Measurements from ENCODE around the gene RAB28. TPM values are rescaled to one million over a fixed set of nuclear protein-coding genes. Genes with fewer than 3 reads are reported as not detected.

RAB28 gene
- total RNA-seq, 2 experiments from 2014 or later: 23.0 to 30.8 TPM

DNA sequence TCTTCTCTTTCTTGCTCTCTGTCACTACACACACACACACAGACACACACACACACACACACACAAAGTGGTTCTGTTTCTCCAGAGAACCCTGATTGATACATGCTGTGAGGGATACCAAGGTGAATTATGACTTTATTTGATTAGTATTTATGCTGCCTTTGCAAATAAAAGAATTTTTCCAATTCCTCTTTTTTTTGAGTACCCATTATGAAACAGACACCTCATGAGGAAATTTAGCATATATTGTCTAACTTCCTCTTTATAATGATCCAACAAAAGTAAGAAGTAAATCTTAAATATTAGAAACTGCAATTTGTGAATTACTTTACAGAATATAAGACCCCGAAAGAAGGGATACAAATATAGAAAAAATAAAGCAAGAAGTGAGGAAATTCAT is 14.3 kb upstream of the RAB28 start:
- TF ChIP-seq EZH2phosphoT487 (IDR thresholded peaks at IDR 0.05; ENCODE audit: borderline replicate concordance, low read depth, low read length) (no peak), CTCF (conservative IDR thresholded peaks at IDR 0.05; ENCODE audit: low read length) (no peak)
- no TSS peak for BruUV-seq (replicated peaks)
- ChIA-PET CTCF (ENCODE audit: unreplicated experiment) (no interaction called here), POLR2A (no interaction called here)
- Histone ChIP-seq H3K79me2 (ENCODE audit: insufficient read depth, low read depth, low read length) (no peaks in the 10 kb centered on the region), H4K20me1 (ENCODE audit: insufficient read depth, low read length) (no peaks in the 10 kb centered on the region), H3K9me2 (ENCODE audit: insufficient read depth, low read length) (no peaks in the 10 kb centered on the region), H3K4me3 (ENCODE audit: low read depth, low read length, poor library complexity, severe bottlenecking) (no peak overlapping the region), H3K9me3 (ENCODE audit: low read length) (no peaks in the 10 kb centered on the region), H2AFZ (ENCODE audit: low read length) (no peak overlapping the region), H3K4me2 (ENCODE audit: low read length) (no peak overlapping the region), H3K27ac (ENCODE audit: low read depth, low read length, poor library complexity, severe bottlenecking) (no peak overlapping the region), H3K36me3 (ENCODE audit: insufficient read depth, low read length) (no peaks in the 10 kb centered on the region), H3K4me1 (ENCODE audit: insufficient read depth, low read length, poor library complexity, severe bottlenecking) (no peaks in the 10 kb centered on the region)
- intact Hi-C loops (cut with micrococcal nuclease; ENCODE audit: unreplicated experiment): no loop called here
- DNase-seq (ENCODE audit: low spot score): no peak

DNA sequence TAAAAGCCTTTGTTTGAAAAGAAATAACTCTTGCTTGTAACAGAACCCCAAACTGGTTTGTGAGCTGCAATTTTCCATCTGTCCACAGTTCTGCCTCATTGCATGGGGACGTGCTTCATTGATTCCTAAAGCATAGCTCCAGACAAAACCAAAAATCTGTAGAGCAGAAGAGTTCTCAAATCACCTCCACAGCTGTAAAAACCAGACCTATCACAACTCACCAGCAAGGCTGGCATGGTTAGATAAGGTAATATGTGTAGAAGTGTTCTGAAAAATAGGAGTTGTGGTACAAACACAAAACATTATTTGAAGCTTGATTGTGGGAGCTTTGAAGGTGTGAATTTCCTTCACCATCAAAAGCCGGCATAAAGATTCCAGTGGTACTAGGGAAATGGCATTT is 12.5 kb upstream of the RAB28 start:
- POLR2A ChIA-PET: no interaction called here
- no peaks in the 10 kb centered on the region for H3K36me3 ChIP-seq (ENCODE audit: insufficient read depth, low read length)
- no peak overlapping the region for H3K4me3 ChIP-seq (ENCODE audit: low read depth, low read length, poor library complexity, severe bottlenecking)
- H3K79me2 ChIP-seq (ENCODE audit: insufficient read depth, low read depth, low read length): no peaks in the 10 kb centered on the region
- no peaks in the 10 kb centered on the region for H3K9me2 ChIP-seq (ENCODE audit: insufficient read depth, low read length)
- H4K20me1 ChIP-seq (ENCODE audit: insufficient read depth, low read length): no peaks in the 10 kb centered on the region
- TF ChIP-seq CTCF (conservative IDR thresholded peaks at IDR 0.05; ENCODE audit: low read length) (no peak), EZH2phosphoT487 (IDR thresholded peaks at IDR 0.05; ENCODE audit: borderline replicate concordance, low read depth, low read length) (no peak)
- CTCF ChIA-PET (ENCODE audit: unreplicated experiment): no interaction called here
- H3K4me2 ChIP-seq (ENCODE audit: low read length): no peak overlapping the region
- H3K9me3 ChIP-seq (ENCODE audit: low read length): no peaks in the 10 kb centered on the region
- BruUV-seq (replicated peaks): no TSS peak
- no peaks in the 10 kb centered on the region for H3K4me1 ChIP-seq (ENCODE audit: insufficient read depth, low read length, poor library complexity, severe bottlenecking)
- no peak for DNase-seq (ENCODE audit: low spot score)
- intact Hi-C loops (cut with micrococcal nuclease; ENCODE audit: unreplicated experiment): no loop called here
- no peak overlapping the region for H3K27ac ChIP-seq (ENCODE audit: low read depth, low read length, poor library complexity, severe bottlenecking)
- no peak overlapping the region for H2AFZ ChIP-seq (ENCODE audit: low read length)

DNA sequence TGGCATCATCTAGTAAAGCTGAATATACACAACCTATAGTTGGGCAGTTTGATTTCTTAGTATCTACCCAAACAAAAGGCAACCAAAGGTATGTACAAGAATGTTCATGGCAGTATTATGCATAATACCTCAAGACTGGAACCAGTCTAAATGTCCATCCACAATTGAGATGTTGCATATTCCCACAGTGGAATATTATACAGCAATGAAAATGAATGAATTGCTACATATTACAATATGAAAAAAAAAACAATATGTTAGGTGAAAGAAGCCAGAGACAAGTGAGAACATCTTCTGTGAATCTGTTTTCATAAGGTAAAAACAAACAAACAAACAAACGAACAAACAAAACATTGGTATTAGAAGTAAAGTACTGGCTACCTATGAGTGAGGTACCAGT is 11.6 kb upstream of the RAB28 start:
- no peak for DNase-seq (ENCODE audit: low spot score)
- Histone ChIP-seq H3K79me2 (ENCODE audit: insufficient read depth, low read depth, low read length) (no peaks in the 10 kb centered on the region), H3K36me3 (ENCODE audit: insufficient read depth, low read length) (no peaks in the 10 kb centered on the region), H4K20me1 (ENCODE audit: insufficient read depth, low read length) (no peaks in the 10 kb centered on the region), H3K4me2 (ENCODE audit: low read length) (no peak overlapping the region), H3K4me1 (ENCODE audit: insufficient read depth, low read length, poor library complexity, severe bottlenecking) (no peaks in the 10 kb centered on the region), H3K27ac (ENCODE audit: low read depth, low read length, poor library complexity, severe bottlenecking) (no peak overlapping the region), H3K9me3 (ENCODE audit: low read length) (no peaks in the 10 kb centered on the region), H3K9me2 (ENCODE audit: insufficient read depth, low read length) (no peaks in the 10 kb centered on the region), H3K4me3 (ENCODE audit: low read depth, low read length, poor library complexity, severe bottlenecking) (no peak overlapping the region), H2AFZ (ENCODE audit: low read length) (no peak overlapping the region)
- no peak for TF ChIP-seq CTCF (conservative IDR thresholded peaks at IDR 0.05; ENCODE audit: low read length)
- TF ChIP-seq EZH2phosphoT487 (IDR thresholded peaks at IDR 0.05; ENCODE audit: borderline replicate concordance, low read depth, low read length): no peak
- intact Hi-C loops (cut with micrococcal nuclease; ENCODE audit: unreplicated experiment): no loop called here
- no TSS peak for BruUV-seq (replicated peaks)
- POLR2A ChIA-PET: no interaction called here
- CTCF ChIA-PET (ENCODE audit: unreplicated experiment): no interaction called here
